ENCODE measurements around the gene RHOXF1. TPM values are rescaled to one million over a fixed set of nuclear protein-coding genes. Genes with fewer than 3 reads are reported as not detected.
"Not testable (repeated sequence)": the region's sequence is repeated elsewhere in the genome, so short reads cannot be mapped to it uniquely, and the experiment has no call there.

Gene RHOXF1
- total and polyA plus RNA-seq, 2 of the 8 experiments (the other 6 are each of a cell fraction or from before 2014, with no cell fraction given), result not detected

DNA sequence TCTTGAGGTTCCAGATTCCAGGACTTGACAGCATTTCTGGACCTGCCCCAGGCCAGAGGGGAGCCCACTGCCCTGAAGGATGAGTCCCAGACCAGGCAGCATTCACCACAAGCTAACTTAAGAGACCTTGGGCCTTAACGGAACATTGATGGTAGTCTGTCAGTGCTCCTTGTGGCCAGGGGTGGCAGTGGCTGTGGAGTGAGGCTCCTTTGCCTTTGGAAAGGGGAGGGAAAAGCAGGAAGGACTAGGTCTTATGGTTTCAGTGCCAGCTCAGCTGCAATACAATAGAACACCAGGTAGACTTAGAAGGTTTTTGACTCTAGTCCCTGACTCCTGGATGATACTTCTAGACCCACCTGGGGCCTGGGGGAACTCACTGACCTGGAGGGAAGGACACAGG is 49.5 kb downstream of the RHOXF1 start:
- H2BK20ac ChIP-seq (ENCODE audit: low read length); H3K56ac ChIP-seq (replicated peaks; ENCODE audit: insufficient read length, low read depth, low read length); H3K4me2 ChIP-seq (ENCODE audit: insufficient read depth in 1 of 2, low read depth in 2 of 2, low read length in 2 of 2); H3K27me3 ChIP-seq (replicated peaks in 1 of 4; ENCODE audit: control insufficient read depth in 3 of 4, extremely low read depth in 1 of 4, insufficient read depth in 3 of 4, low read length in 3 of 4); H4K91ac ChIP-seq (replicated peaks; ENCODE audit: insufficient read length, low read length); POLR2A ChIA-PET (ENCODE audit: partially characterized antibody); H3K27ac ChIP-seq (ENCODE audit: low read depth, low read length); H4K5ac ChIP-seq (ENCODE audit: insufficient read length, low read depth, low read length); H3K14ac ChIP-seq (ENCODE audit: insufficient read length); H2BK5ac ChIP-seq (ENCODE audit: low read depth, low read length); FAIRE-seq; H3K23ac ChIP-seq (ENCODE audit: insufficient read length); H3K9ac ChIP-seq (replicated peaks in 1 of 4; ENCODE audit: extremely low read depth in 1 of 4, low read depth in 3 of 4, low read length in 3 of 4); H3K79me2 ChIP-seq (ENCODE audit: control insufficient read depth in 1 of 2, insufficient read depth in 2 of 2, low read length in 2 of 2); H2AK5ac ChIP-seq (ENCODE audit: low read depth, low read length); H3K36me3 ChIP-seq (ENCODE audit: control insufficient read depth in 2 of 4, insufficient read depth in 4 of 4, low read length in 3 of 4); H2AFZ ChIP-seq (ENCODE audit: low read length); H2BK12ac ChIP-seq (ENCODE audit: low read depth, low read length); H3K18ac ChIP-seq (ENCODE audit: extremely low read depth, low read length); H3K4me3 ChIP-seq (ENCODE audit: extremely low read depth in 1 of 4, insufficient read depth in 2 of 4, low read depth in 3 of 4, low read length in 4 of 4); DNase-seq (ENCODE audit: low read depth in 1 of 2, low spot score in 2 of 2); H3K9me3 ChIP-seq (ENCODE audit: insufficient read depth in 2 of 2, low read depth in 1 of 2, low read length in 1 of 2); H3K4ac ChIP-seq (replicated peaks; ENCODE audit: insufficient read length, low read depth, low read length); H4K20me1 ChIP-seq (replicated peaks in 1 of 2; ENCODE audit: control insufficient read depth in 1 of 2, insufficient read depth in 2 of 2, low read length in 2 of 2); H4K8ac ChIP-seq (ENCODE audit: extremely low read depth, insufficient read depth, low read length); H2BK15ac ChIP-seq (ENCODE audit: low read length); H3K4me1 ChIP-seq (replicated peaks in 1 of 4; ENCODE audit: control insufficient read depth in 3 of 4, insufficient read depth in 4 of 4, low read length in 3 of 4); H2BK120ac ChIP-seq (replicated peaks; ENCODE audit: low read depth, low read length); H3K23me2 ChIP-seq (ENCODE audit: low read depth, low read length); CTCF ChIA-PET (ENCODE audit: partially characterized antibody); H3K79me1 ChIP-seq (ENCODE audit: low read depth, low read length): not testable (repeated sequence)
- WGBS, 2 experiments (ENCODE audit: extremely low coverage in 1 of 2, insufficient coverage in 1 of 2, insufficient read length in 1 of 2, insufficient replicate concordance in 2 of 2, low coverage in 1 of 2, low lambda C conversion rate in 2 of 2, missing lambda C conversion rate in 1 of 2), result 83% methylated on average over 1 of the region's 1 CpG; no CpG with 5 or more reads in 1 of the 2 experiments

Other genes starting within 250 kb of the RHOXF1 start
- 14.2 and 14.3 TPM in 2 replicates for gene RNF113A, start 244.2 kb downstream of the RHOXF1 start, total RNA-seq (2021; fragmentation: NEBNext Ultra II Directional; extraction: Animal tissue kit (Norgen Biotek cat#: 25700))
- 9.7 and 10.3 TPM in 2 replicates for gene RNF113A, start 244.2 kb downstream of the RHOXF1 start, polyA plus RNA-seq (2011; rRNA removed)
- 69.7 and 74.1 TPM in 2 replicates for gene NDUFA1, start 244.1 kb downstream of the RHOXF1 start, total RNA-seq (2021; fragmentation: NEBNext Ultra II Directional; extraction: Animal tissue kit (Norgen Biotek cat#: 25700))
- gene NDUFA1, start 244.1 kb downstream of the RHOXF1 start, polyA plus RNA-seq (2011; rRNA removed), result 36.7 and 65.6 TPM in 2 replicates
- 1.3 and 1.7 TPM in 2 replicates for gene AKAP14, start 220.0 kb downstream of the RHOXF1 start, total RNA-seq (2021; fragmentation: NEBNext Ultra II Directional; extraction: Animal tissue kit (Norgen Biotek cat#: 25700))
- 0.77 and 0.79 TPM in 2 replicates for gene AKAP14, start 220.0 kb downstream of the RHOXF1 start, polyA plus RNA-seq (2011; rRNA removed)
- 6.6 and 7.1 TPM in 2 replicates for gene NKAP, start 172.2 kb downstream of the RHOXF1 start, total RNA-seq (2021; fragmentation: NEBNext Ultra II Directional; extraction: Animal tissue kit (Norgen Biotek cat#: 25700))
- gene NKAP, start 172.2 kb downstream of the RHOXF1 start, polyA plus RNA-seq (2011; rRNA removed), result 2.8 TPM in 2 replicates
- gene RHOXF2B, start 38.2 kb downstream of the RHOXF1 start, total RNA-seq (2021; fragmentation: NEBNext Ultra II Directional; extraction: Animal tissue kit (Norgen Biotek cat#: 25700)), result not detected in 2 replicates
- not detected in 2 replicates for gene RHOXF2B, start 38.2 kb downstream of the RHOXF1 start, polyA plus RNA-seq (2011; rRNA removed)
- gene RHOXF2, start 42.7 kb upstream of the RHOXF1 start, total RNA-seq (2021; fragmentation: NEBNext Ultra II Directional; extraction: Animal tissue kit (Norgen Biotek cat#: 25700)), result not detected in 2 replicates
- gene RHOXF2, start 42.7 kb upstream of the RHOXF1 start, polyA plus RNA-seq (2011; rRNA removed), result not detected in 2 replicates
- 14.4 and 14.9 TPM in 2 replicates for gene ZBTB33, start 134.9 kb upstream of the RHOXF1 start, total RNA-seq (2021; fragmentation: NEBNext Ultra II Directional; extraction: Animal tissue kit (Norgen Biotek cat#: 25700))
- gene ZBTB33, start 134.9 kb upstream of the RHOXF1 start, polyA plus RNA-seq (2011; rRNA removed), result 2.4 and 3.4 TPM in 2 replicates
- gene TMEM255A, start 195.5 kb upstream of the RHOXF1 start, total RNA-seq (2021; fragmentation: NEBNext Ultra II Directional; extraction: Animal tissue kit (Norgen Biotek cat#: 25700)), result 0.23 and 0.73 TPM in 2 replicates
- 1.1 and 2.3 TPM in 2 replicates for gene TMEM255A, start 195.5 kb upstream of the RHOXF1 start, polyA plus RNA-seq (2011; rRNA removed)
- gene ATP1B4, start 246.2 kb upstream of the RHOXF1 start, total RNA-seq (2021; fragmentation: NEBNext Ultra II Directional; extraction: Animal tissue kit (Norgen Biotek cat#: 25700)), result not detected in 2 replicates
- not detected in 2 replicates for gene ATP1B4, start 246.2 kb upstream of the RHOXF1 start, polyA plus RNA-seq (2011; rRNA removed)